HL-60 (cell line): ENCODE data around the gene SYN1.

ENCODE experiments used
- DNase-seq, 2 experiments: peaks; one replicate each; pipeline ENCODE4 v3.0.0-alpha.2; 2010 to 2020; ENCODE audit warnings: low read depth in 1 of 2, low spot score in 1 of 2
- H3K27ac ChIP-seq: fragments of 250-450 bp; sonication (Bioruptor Pico); replicated peaks from 2 replicates; pipeline ENCODE4 v1.5.1; 2020; ENCODE audit warnings: mild to moderate bottlenecking, moderate library complexity
- H3K27me3 ChIP-seq: fragments of 250-450 bp; sonication (Bioruptor Pico); 2 replicates; pipeline ENCODE4 v1.5.1; 2021; ENCODE audit warnings: mild to moderate bottlenecking, moderate library complexity; ENCODE audit not compliant: insufficient read depth, poor library complexity, severe bottlenecking
- H3K4me3 ChIP-seq: replicated peaks from 2 replicates; pipeline ENCODE4 v1.5.1; 2011; ENCODE audit warnings: mild to moderate bottlenecking, control low read depth, low read length; ENCODE audit not compliant: insufficient read depth
- GABPA ChIP-seq: IDR thresholded peaks from 2 replicates; pipeline ENCODE4 v1.6.1; 2012; ENCODE audit warnings: low read depth
- POLR2AphosphoS5 ChIP-seq: IDR thresholded peaks from 2 replicates; pipeline ENCODE4 v1.6.1; 2012; ENCODE audit warnings: low read depth
- SPI1 ChIP-seq: IDR thresholded peaks from 2 replicates; pipeline ENCODE4 v1.6.1; 2012; ENCODE audit warnings: low read depth, mild to moderate bottlenecking, borderline replicate concordance
- TF ChIP-seq, protein P1 (sequence below): IDR thresholded peaks from one replicate; pipeline ENCODE4 v1.5.1; 2011; ENCODE audit warnings: low read length, control low read depth, inconsistent platforms; ENCODE audit not compliant: insufficient read depth
- TF ChIP-seq, protein P2 (sequence below): IDR thresholded peaks from 2 replicates; pipeline ENCODE4 v1.6.1; 2012; ENCODE audit warnings: low read depth; ENCODE audit not compliant: insufficient replicate concordance

SYN1 gene

DNA sequence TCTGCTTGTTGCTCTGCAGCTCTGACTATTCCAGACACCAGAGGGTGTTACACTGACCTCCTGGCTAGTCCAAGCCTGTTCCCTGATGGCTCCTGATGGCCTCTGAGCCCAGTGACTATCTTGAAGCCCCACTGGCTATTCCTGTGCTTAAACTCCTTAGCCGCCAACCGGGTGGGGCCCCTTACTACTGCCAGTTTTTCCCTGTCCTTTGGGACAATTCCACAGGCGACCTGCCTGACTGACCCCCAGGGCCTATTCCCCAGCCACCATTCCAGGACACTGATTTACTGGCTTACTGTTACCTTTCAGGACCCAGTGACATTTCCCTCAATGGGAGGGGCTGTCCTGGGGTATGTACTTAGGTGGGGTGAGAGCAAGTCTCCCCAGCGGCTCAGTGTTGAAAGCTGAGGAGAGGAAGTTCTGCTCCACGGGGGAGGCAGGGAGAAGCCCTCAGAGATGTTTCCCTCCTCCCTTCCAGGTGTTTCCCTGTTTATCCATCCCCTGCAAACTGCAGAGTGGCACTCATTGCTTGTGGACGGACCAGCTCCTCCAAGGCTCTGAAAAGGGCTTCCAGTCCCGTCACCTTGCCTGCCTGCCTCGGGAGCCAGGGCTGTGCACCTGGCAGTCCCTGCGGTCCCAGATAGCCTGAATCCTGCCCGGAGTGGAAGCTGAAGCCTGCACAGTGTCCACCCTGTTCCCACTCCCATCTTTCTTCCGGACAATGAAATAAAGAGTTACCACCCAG is 33.4 kb downstream of the SYN1 start:
- Histone ChIP-seq H3K27ac (no peak overlapping the region), H3K27me3 (no peaks in the 10 kb centered on the region), H3K4me3 (no peak overlapping the region)
- TF ChIP-seq, protein P1, sequence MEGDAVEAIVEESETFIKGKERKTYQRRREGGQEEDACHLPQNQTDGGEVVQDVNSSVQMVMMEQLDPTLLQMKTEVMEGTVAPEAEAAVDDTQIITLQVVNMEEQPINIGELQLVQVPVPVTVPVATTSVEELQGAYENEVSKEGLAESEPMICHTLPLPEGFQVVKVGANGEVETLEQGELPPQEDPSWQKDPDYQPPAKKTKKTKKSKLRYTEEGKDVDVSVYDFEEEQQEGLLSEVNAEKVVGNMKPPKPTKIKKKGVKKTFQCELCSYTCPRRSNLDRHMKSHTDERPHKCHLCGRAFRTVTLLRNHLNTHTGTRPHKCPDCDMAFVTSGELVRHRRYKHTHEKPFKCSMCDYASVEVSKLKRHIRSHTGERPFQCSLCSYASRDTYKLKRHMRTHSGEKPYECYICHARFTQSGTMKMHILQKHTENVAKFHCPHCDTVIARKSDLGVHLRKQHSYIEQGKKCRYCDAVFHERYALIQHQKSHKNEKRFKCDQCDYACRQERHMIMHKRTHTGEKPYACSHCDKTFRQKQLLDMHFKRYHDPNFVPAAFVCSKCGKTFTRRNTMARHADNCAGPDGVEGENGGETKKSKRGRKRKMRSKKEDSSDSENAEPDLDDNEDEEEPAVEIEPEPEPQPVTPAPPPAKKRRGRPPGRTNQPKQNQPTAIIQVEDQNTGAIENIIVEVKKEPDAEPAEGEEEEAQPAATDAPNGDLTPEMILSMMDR = no peak
- no peak for DNase-seq

DNA sequence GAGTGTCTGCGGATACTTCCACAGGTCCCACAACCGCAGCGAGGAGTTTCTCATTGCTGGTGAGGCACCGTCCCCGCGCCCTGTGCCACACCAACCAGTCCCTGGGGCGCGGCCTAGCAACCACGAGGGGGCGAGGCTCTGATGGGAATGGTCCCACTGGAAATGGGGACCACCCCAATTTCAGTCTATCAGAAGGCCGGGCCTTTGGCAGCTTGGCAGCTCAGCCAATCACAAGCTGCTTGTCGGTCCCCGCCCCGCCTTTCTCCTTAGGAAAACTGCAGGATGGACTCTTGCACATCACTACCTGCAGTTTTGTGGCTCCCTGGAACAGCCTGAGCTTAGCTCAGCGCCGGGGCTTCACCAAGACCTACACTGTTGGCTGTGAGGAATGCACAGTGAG is 34.4 kb downstream of the SYN1 start:
- no peak for DNase-seq
- Histone ChIP-seq H3K27ac (no peak overlapping the region), H3K27me3 (no peaks in the 10 kb centered on the region), H3K4me3 (no peak overlapping the region)
- no peak for TF ChIP-seq POLR2AphosphoS5
- TF ChIP-seq GABPA = no peak
- TF ChIP-seq, protein P2, sequence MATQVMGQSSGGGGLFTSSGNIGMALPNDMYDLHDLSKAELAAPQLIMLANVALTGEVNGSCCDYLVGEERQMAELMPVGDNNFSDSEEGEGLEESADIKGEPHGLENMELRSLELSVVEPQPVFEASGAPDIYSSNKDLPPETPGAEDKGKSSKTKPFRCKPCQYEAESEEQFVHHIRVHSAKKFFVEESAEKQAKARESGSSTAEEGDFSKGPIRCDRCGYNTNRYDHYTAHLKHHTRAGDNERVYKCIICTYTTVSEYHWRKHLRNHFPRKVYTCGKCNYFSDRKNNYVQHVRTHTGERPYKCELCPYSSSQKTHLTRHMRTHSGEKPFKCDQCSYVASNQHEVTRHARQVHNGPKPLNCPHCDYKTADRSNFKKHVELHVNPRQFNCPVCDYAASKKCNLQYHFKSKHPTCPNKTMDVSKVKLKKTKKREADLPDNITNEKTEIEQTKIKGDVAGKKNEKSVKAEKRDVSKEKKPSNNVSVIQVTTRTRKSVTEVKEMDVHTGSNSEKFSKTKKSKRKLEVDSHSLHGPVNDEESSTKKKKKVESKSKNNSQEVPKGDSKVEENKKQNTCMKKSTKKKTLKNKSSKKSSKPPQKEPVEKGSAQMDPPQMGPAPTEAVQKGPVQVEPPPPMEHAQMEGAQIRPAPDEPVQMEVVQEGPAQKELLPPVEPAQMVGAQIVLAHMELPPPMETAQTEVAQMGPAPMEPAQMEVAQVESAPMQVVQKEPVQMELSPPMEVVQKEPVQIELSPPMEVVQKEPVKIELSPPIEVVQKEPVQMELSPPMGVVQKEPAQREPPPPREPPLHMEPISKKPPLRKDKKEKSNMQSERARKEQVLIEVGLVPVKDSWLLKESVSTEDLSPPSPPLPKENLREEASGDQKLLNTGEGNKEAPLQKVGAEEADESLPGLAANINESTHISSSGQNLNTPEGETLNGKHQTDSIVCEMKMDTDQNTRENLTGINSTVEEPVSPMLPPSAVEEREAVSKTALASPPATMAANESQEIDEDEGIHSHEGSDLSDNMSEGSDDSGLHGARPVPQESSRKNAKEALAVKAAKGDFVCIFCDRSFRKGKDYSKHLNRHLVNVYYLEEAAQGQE = no peak
- TF ChIP-seq SPI1 = no peak
- TF ChIP-seq, protein P1 = no peak

DNA sequence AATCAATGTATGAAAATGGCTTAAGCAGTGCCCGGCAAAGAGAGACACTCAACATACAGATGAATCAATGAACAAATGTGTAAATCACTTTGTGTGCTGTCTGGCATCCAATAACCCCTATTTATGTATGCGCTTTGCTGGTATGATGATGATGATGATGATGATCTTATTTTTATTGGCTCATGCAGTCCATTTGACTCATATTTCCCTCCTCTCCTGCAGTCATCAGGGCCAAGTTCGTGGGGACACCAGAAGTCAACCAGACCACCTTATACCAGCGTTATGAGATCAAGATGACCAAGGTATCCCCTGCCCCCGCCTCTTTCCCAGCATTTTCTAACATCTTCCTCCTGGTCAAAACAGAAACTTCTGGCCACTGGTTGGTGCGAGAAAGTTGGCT is 34.9 kb downstream of the SYN1 start:
- TF ChIP-seq SPI1 = no peak

DNA sequence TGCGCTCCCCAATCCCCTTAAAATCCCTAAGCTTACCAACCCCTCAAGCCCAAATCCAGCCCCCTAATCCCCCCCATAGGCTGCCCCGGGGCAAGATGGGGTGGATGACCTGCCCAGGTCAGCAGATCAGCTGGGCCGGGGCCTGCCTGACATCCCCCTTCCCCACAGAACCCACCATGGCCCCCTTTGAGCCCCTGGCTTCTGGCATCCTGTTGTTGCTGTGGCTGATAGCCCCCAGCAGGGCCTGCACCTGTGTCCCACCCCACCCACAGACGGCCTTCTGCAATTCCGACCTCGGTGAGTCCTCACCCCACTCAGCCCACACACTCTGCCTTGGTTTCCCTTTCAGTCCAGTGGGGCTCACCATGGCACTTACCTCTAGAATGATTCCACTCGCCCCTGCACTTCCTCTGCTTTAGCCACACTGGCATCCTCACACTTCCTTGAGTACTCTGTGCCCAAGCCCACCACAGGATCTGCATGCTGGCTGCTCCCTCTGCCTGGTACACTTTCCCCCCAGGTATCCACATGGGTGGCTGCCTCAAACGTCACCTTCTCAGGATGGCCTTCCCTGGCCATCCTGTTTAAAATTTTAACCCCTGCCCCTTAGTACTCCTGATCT is 36.3 kb downstream of the SYN1 start:
- Histone ChIP-seq H3K27me3 (no peaks in the 10 kb centered on the region), H3K27ac (no peak overlapping the region), H3K4me3 (no peak overlapping the region)
- no peak for DNase-seq
- TF ChIP-seq SPI1 = no peak
- TF ChIP-seq, protein P2 = no peak

More for the DNA sequence above, 34.9 kb downstream of the SYN1 start:
- Histone ChIP-seq H3K27ac (no peak overlapping the region), H3K27me3 (no peaks in the 10 kb centered on the region), H3K4me3 (no peak overlapping the region)
- DNase-seq = no peak
